Thyroid gland (tissue), 4 donors: Measurements from ENCODE around the gene ZNF837. TPM values are rescaled to one million over a fixed set of nuclear protein-coding genes. Genes with fewer than 3 reads are reported as not detected.

Experiments
- DNase-seq, 2 donors: peaks; one replicate each; pipeline ENCODE4 v3.0.0-alpha.2; 2019
- H3K27ac ChIP-seq, 3 donors: fragments of 200-600 bp; sonication (generic); 1 replicate in 2 of 3; 2 replicates in 1 of 3; pipeline ENCODE4 v1.5.1; 2016 to 2019; ENCODE audit warnings: mild to moderate bottlenecking in 1 of 3, moderate library complexity in 1 of 3
- H3K27me3 ChIP-seq: fragments of 200-600 bp; sonication (generic); one replicate; pipeline ENCODE4 v1.5.1; 2019
- H3K36me3 ChIP-seq, 2 donors: fragments of 200-600 bp; sonication (generic); one replicate each; pipeline ENCODE4 v1.5.1; 2016 to 2019
- H3K4me1 ChIP-seq, 2 donors: fragments of 200-600 bp; sonication (generic); one replicate each; pipeline ENCODE4 v1.5.1; 2017 to 2019
- H3K4me3 ChIP-seq, 3 donors: fragments of 200-600 bp; sonication (generic); replicated peaks in 1 of 3; 1 replicate in 2 of 3; 2 replicates in 1 of 3; pipeline ENCODE4 v1.5.1; 2016; ENCODE audit warnings: mild to moderate bottlenecking in 1 of 3
- H3K9me3 ChIP-seq: fragments of 200-600 bp; sonication (generic); one replicate; pipeline ENCODE4 v1.5.1; 2017
- CTCF ChIP-seq, 6 experiments: fragments of 200-600 bp in 3 of 6; fragments of 450-650 bp in 3 of 6; sonication (generic) in 3 of 6; IDR thresholded peaks; one replicate each; pipeline ENCODE4 v1.5.1; 2016 to 2019; ENCODE audit warnings: antibody characterized with exemption in 6 of 6, mild to moderate bottlenecking in 2 of 6, inconsistent platforms in 1 of 6, moderate library complexity in 1 of 6
- POLR2A ChIP-seq, 2 donors: fragments of 450-650 bp; IDR thresholded peaks; one replicate each; pipeline ENCODE4 v1.6.1; 2017; ENCODE audit warnings: antibody characterized with exemption in 2 of 2, mild to moderate bottlenecking in 2 of 2, moderate library complexity in 1 of 2
- WGBS, 2 donors: methylation state at CpG; one replicate each; pipeline ENCODE4 v1.1.5; 2017; 5-methylcytosine and 5-hydroxymethylcytosine counted together
- intact Hi-C: fragments of 100-400 bp; cut with DNase I; formaldehyde crosslinking; loops from one replicate; pipeline ENCODE4 v1.15.1; 2023
- total RNA-seq, 4 donors: library from RNA; depleted of rRNA; stranded (reverse); fragments of >200 nt; gene quantifications; one replicate each; pipeline ENCODE4 v1.2.3, GENCODE V29; 2016

The ZNF837 gene
- total RNA-seq, 4 donors from 2014 or later, result 6.3 to 16.4 (median 15.1) TPM

DNA sequence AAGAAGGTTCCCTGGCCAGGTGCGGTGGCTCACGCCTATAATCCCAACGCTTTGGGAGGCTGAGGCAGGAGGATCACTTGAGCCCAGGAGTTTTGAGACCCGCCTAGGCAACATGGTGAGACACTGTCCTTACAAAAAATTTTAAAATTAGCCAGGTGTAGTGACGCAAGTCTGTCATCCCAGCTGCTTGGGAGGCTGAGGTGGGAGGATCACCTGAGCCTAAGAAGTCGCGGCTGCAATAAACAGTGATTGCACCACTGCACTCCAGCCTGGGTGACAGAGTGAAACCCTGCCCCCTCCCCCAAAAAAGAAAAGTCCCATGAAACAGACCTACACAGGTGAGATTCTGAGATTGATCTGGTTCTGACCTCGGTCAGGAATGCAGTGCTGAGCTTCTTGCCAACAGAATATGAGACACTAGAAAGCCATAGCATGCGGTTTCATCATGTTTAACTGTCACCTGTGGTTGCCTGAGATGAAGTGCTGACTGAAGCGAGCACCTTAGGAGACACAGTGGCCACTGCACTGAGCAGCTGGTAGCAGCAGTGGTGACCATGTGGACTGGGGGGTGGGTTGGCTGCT is 25.5 kb downstream of the ZNF837 start:
- WGBS, 2 donors, result 91 to 92% methylated on average over 10 of the region's 10 CpGs
- Histone ChIP-seq H3K4me3 (no peak overlapping the region), H3K4me1 (peaks cover 3% of the 10 kb centered on the region in 2 donors), H3K36me3 (no peaks in the 10 kb centered on the region), H3K9me3 (no peaks in the 10 kb centered on the region), H3K27ac (no peak overlapping the region), H3K27me3 (no peaks in the 10 kb centered on the region)
- TF ChIP-seq CTCF (IDR thresholded peaks at IDR 0.05), result no peak
- TF ChIP-seq POLR2A (IDR thresholded peaks at IDR 0.05), result no peak
- intact Hi-C loops, result no loop called here
- DNase-seq, result no peak

GRCh38 chr19:58354478-58355030 is 26.3 kb downstream of the ZNF837 start:
- WGBS, 2 donors, result 85 to 92% methylated on average over 6 of the region's 6 CpGs
- DNase-seq, result no peak
- intact Hi-C loops, result no loop called here
- Histone ChIP-seq H3K4me1 (peaks cover 7 to 11% of the 10 kb centered on the region in 2 donors), H3K36me3 (no peaks in the 10 kb centered on the region), H3K9me3 (no peaks in the 10 kb centered on the region), H3K27me3 (no peaks in the 10 kb centered on the region), H3K4me3 (no peak overlapping the region), H3K27ac (no peak overlapping the region)
- TF ChIP-seq POLR2A (IDR thresholded peaks at IDR 0.05), result no peak
- no peak for TF ChIP-seq CTCF (IDR thresholded peaks at IDR 0.05)

- H3K27ac ChIP-seq, result no peak overlapping the region
- no peak for DNase-seq
- no peak overlapping the region for H3K4me3 ChIP-seq
- intact Hi-C loops, result no loop called here
- no peaks in the 10 kb centered on the region for H3K36me3 ChIP-seq
- TF ChIP-seq CTCF (IDR thresholded peaks at IDR 0.05) (no peak), POLR2A (IDR thresholded peaks at IDR 0.05) (no peak)
- H3K4me1 ChIP-seq, result peaks cover 7 to 11% of the 10 kb centered on the region in 2 donors
- no peaks in the 10 kb centered on the region for H3K9me3 ChIP-seq
- H3K27me3 ChIP-seq, result no peaks in the 10 kb centered on the region
- 77 to 86% methylated on average over 15 of the region's 15 CpGs for WGBS, 2 donors
Measured at GRCh38 chr19:58353717-58354477, 26.9 kb downstream of the ZNF837 start.

DNA sequence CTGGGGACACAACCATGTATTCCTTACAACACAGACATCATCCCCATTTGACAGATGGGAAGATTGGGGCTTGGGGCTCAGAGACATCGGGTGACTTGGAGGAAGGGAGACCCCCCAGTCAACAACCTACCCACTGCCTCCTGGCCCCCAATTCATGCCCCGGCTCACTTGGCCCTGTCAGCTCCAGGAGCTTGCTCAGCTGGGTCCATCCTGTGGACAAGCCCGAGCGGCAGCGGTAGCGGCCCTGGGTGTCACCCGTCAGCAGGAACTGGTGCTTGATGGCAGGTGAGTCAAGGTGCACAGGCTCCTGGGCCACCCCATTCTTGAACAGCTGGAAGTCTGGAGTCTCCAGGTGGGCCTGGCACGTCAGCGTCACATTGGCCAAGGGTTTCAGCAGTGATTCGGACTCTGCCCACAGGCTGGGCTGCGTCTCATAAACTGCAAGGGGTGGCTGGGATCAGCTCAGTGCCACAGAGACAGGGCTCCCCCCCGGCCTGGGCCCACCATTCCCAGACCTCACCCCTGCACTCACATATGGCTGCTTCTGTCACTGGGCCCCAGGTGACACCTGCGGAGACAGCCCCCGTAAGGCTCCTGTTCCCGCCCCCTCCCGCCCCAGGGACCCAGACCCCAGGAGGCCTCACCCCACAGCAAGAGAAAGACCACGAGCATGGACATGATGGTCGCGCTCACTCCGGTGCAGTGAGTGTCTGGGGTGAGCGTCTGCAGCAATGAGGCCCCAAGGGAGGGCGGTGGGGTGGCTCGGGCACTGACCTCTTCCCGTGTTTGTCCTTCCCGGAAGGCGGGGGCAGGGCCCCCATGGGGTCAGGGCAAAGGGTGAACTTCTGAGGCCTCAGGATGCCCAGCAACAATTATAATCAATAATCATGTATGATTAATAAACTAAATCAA is 27.8 kb downstream of the ZNF837 start, which contains the start of gene A1BG:
Gene A1BG (minus strand): TSS at position 733 of the 912 bp plus-strand sequence. CDS start 55 bp downstream, at position 678.
- Histone ChIP-seq H3K27me3 (no peaks in the 10 kb centered on the region), H3K36me3 (no peaks in the 10 kb centered on the region), H3K9me3 (no peaks in the 10 kb centered on the region), H3K27ac (no peak within 1 kb of the TSS), H3K4me1 (peaks cover 7 to 12% of the 10 kb centered on the region in 2 donors), H3K4me3 (no peak within 1 kb of the TSS)
- TF ChIP-seq POLR2A (IDR thresholded peaks at IDR 0.05) (no peak), CTCF (IDR thresholded peaks at IDR 0.05) (no peak)
- WGBS, 2 donors, result 78 to 79% methylated on average over 16 to 25 of the region's 26 CpGs
- no peak for DNase-seq
- intact Hi-C loops, result no loop called here
